ENCODE measurements around the gene SYT7.
"Not testable (repeated sequence)": the region's sequence is repeated elsewhere in the genome, so short reads cannot be mapped to it uniquely, and the experiment has no call there.

SYT7 gene

DNA sequence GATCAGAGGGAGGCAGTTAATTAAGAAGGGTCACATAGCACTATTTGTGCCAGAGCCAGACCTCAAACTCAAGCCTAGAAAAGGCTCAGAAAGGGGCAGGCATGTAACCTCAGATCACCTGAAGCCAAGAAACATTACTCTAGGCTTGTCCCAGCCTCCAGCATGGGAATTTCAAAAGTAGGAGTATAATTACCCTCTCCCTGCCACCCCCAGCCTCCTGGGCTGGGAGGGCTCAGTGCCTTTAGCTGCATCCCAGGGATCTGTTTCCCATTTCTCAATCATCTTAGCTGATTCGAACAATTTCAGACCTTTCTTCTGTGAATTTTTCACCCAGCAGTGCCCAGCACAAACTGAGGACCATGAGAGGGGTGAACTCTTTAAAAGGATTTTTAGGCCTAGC lies 105.4 kb downstream of the SYT7 start:
- DNase-seq, result no peak

DNA sequence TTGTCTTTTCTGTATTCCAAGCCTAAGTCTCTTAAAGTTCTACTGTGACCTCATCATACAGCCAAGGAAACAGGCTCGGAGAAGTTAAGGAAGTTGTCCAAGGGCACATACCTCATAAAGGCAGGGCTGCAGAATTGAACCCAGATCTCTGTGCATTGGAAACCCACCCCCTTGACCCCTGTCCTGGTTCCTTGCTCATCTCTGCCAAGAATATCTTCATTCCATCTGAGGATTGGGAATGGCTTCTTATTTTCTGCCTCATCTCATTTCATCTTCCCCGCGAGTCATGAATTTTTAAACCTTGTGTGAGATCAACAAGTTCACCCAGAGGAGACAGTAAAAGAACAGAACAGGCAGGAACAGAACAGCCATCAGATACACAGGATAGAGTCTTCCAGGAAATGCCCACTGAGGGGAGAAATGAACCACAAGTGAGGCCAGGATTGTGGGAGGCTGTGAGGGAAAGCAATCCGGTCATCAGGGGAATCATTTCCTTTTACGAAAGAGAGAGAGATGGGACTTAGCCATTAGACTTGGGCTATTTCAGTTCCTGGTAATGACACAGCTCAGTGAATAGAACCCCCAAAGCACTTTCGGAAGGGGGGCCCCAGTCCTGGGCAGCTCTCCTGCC lies 106.7 kb downstream of the SYT7 start:
- DNase-seq, result no peak

- no peak for DNase-seq
These were observed 107.4 kb downstream of the SYT7 start for GRCh38 chr11:61473370-61474012.

DNA sequence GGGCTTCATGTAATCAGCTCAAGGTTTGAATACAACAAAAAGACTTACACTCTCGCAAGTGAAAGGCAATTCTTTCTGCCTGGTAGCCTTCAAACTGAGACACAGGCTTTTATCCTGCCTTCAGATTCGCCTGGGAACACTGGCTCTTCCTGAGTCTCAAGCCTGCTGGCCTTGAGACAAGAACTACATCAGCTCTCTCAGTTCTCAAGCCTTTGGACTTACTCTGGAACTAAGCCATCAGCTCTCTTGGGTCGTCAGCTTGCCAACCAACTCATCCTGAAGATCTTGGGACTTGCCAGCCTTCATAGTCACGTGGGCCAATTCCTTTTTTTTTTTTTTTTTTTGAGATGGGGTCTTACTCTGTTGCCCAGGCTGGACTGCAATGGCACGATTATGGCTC lies 108.0 kb downstream of the SYT7 start:
- DNase-seq, result no peak

DNA sequence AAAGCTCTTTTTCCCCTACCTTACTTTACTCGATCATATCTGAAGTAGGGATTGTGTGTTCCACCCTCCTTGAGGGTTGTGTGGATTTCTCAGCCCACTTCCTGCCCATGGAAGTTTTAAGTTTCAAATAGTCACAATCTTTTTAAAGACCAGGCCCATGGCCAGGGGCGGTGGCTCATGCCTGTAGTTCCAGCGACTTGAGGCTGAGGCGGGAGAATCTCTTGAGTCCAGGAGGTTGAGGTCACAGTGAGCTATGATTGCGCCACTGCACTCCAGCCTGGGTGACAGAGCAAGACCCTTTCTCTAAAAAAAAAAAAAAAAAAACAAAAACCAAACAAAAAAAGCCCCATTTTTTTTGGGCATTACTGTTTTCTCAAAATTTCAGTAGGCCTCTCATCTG lies 108.6 kb downstream of the SYT7 start:
- DNase-seq, result no peak

GRCh38 chr11:61468002-61468401 lies 112.9 kb downstream of the SYT7 start:
- no peak for DNase-seq

- DNase-seq, result not testable (repeated sequence)
These were observed 113.3 kb downstream of the SYT7 start for GRCh38 chr11:61467602-61468001.

Data from T-helper 1 cell (primary cell).